Heart right ventricle (tissue), 16 donors: ENCODE results near the gene TCERG1L. TPM values are rescaled to one million over a fixed set of nuclear protein-coding genes. Genes with fewer than 3 reads are reported as not detected.

Experiments
- ATAC-seq, 8 donors: fragments of 200-7000 bp; cut with Tn5 transposase; one replicate each; pipeline ENCODE4 v1.9.1; 2020; ENCODE audit warnings: mild to moderate bottlenecking in 8 of 8, moderate library complexity in 8 of 8, moderate number of reproducible peaks in 1 of 8
- DNase-seq, 2 donors: peaks; one replicate each; pipeline ENCODE4 v3.0.0-alpha.2; 2020
- H3K27ac ChIP-seq, 10 donors: fragments of 200-600 bp; sonication (generic) in 2 of 10; one replicate each; pipeline versions ENCODE4 v1.5.0 to v1.8.0; 2020 to 2022; ENCODE audit warnings: mild to moderate bottlenecking in 3 of 10
- H3K27me3 ChIP-seq, 7 donors: fragments of 200-600 bp; one replicate each; pipeline ENCODE4 v1.8.0; 2021 to 2022; ENCODE audit warnings: mild to moderate bottlenecking in 2 of 7
- H3K36me3 ChIP-seq, 9 donors: fragments of 200-600 bp; sonication (generic) in 1 of 9; one replicate each; pipeline versions ENCODE4 v1.5.0 to v1.8.0; 2020 to 2022; ENCODE audit warnings: mild to moderate bottlenecking in 2 of 9
- H3K4me1 ChIP-seq, 9 donors: fragments of 200-600 bp; sonication (generic) in 1 of 9; one replicate each; pipeline versions ENCODE4 v1.5.0 to v1.8.0; 2020 to 2022; ENCODE audit warnings: mild to moderate bottlenecking in 4 of 9
- H3K4me3 ChIP-seq, 10 donors: fragments of 200-600 bp; sonication (generic) in 2 of 10; one replicate each; pipeline versions ENCODE4 v1.5.0 to v1.8.0; 2020 to 2022; ENCODE audit warnings: mild to moderate bottlenecking in 7 of 10, moderate library complexity in 2 of 10
- H3K9me3 ChIP-seq, 11 donors: fragments of 200-600 bp in 10 of 11; sonication (generic) in 2 of 11; one replicate each; pipeline versions ENCODE4 v1.5.0 to v1.8.0; 2013 to 2022; ENCODE audit warnings: mild to moderate bottlenecking in 2 of 11, control low read depth in 1 of 11, moderate library complexity in 1 of 11
- WGBS, 2 donors: extraction: QIAGEN DNeasy Blood & Tissue Kit; methylation state at CpG; one replicate each; pipeline ENCODE4 v1.1.7; 2013; ENCODE audit warnings: inconsistent platforms in 1 of 2; 5-methylcytosine and 5-hydroxymethylcytosine counted together
- intact Hi-C, 10 donors: fragments of 100-400 bp; cut with DNase I; formaldehyde crosslinking; loops; one replicate each; pipeline versions ENCODE4 v1.11.1 to v1.14.2; 2022
- polyA plus RNA-seq, 2 donors: library from polyadenylated mRNA; stranded (reverse); fragments of 200-250 nt; gene quantifications; one replicate each; pipeline ENCODE4 v1.2.3, GENCODE V29; 2013
- total RNA-seq, 10 donors: library from RNA; stranded (reverse); fragmentation: NEBNext Ultra II Directional in 3 of 10; extraction: Animal tissue kit (Norgen Biotek cat#: 25700) in 3 of 10; gene quantifications; one replicate each; pipeline versions ENCODE4 v1.2.1 to v1.2.4, GENCODE V29; 2021 to 2023
- TF ChIP-seq, protein P1 (sequence below), 9 donors: fragments of 200-600 bp; sonication (generic) in 2 of 9; IDR thresholded peaks; one replicate each; pipeline versions ENCODE4 v1.5.0 to v1.8.0; 2021 to 2022; ENCODE audit warnings: antibody characterized with exemption in 9 of 9, mild to moderate bottlenecking in 5 of 9, moderate library complexity in 1 of 9
- donor health status: Arrhythmogenic right ventricular cardiomyopathy.
- donor health status: ischemic (EF 13 %, LVEDD 7.1; RV severe dilation, severe dysfunction).
- donor health status: healthy with polysubstance abuse.
- donor health status: DM: no; HTN: yes; CAD: no.
- donor health status: DM: no; HTN: no; CAD: no.
- donor health status: ischemic (EF 25% LVEDD 6.9; RV normal size, moderate dysfunction).
- donor health status: ischemic (EF 25% LVEDD 5.7; RV mildly dilated, moderate dysfunction).
- donor health status: healthy.
- donor health status: DM: yes; HTN: yes; CAD: no.
- donor health status: Ischemic cardiomyopathy.
- donor health status: ischemic (EF 35%, LVEDD 5.7; RV mildly dilated, moderate dysfunction).
- donor health status: nonischemic (EF 11% LVEDD 7.7; RV severe dilation, severe dysfunction).
- donor health status: DM: yes; HTN: yes; CAD: no.
- donor health status: PGD.
- donor health status: ischemic (EF 29% LVEDD 5.4; RV normal size, mild dysfunction).
- donor health status: nonischemic (EF 23%, LVEDD 6.1; RV moderate dilation, normal function).

The TCERG1L gene
- total and polyA plus RNA-seq, 12 donors = 0.09 TPM; not detected in 10

DNA sequence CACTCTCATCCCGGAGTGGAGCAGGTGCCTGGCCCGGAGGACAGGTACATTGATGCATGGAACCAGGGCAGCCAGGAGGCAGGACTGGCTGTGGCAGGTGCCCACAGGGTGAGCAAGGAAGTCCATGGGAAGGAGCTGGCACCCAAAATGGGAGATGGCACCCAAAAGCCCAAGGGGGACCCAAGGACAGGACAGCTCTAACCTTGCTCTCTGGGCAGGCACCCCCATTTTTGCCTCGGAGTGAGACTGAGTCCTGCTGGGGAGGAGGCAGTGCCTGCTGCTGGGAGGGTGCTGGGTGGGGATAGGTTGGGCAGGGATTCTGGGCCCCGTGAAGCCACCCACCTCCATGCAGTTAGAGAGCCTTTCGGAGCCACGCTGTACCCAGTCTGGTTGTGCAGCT lies 234.5 kb downstream of the TCERG1L start:
- TF ChIP-seq, protein P1, sequence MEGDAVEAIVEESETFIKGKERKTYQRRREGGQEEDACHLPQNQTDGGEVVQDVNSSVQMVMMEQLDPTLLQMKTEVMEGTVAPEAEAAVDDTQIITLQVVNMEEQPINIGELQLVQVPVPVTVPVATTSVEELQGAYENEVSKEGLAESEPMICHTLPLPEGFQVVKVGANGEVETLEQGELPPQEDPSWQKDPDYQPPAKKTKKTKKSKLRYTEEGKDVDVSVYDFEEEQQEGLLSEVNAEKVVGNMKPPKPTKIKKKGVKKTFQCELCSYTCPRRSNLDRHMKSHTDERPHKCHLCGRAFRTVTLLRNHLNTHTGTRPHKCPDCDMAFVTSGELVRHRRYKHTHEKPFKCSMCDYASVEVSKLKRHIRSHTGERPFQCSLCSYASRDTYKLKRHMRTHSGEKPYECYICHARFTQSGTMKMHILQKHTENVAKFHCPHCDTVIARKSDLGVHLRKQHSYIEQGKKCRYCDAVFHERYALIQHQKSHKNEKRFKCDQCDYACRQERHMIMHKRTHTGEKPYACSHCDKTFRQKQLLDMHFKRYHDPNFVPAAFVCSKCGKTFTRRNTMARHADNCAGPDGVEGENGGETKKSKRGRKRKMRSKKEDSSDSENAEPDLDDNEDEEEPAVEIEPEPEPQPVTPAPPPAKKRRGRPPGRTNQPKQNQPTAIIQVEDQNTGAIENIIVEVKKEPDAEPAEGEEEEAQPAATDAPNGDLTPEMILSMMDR (IDR thresholded peaks at IDR 0.05) = no peak
- no peak for DNase-seq

DNA sequence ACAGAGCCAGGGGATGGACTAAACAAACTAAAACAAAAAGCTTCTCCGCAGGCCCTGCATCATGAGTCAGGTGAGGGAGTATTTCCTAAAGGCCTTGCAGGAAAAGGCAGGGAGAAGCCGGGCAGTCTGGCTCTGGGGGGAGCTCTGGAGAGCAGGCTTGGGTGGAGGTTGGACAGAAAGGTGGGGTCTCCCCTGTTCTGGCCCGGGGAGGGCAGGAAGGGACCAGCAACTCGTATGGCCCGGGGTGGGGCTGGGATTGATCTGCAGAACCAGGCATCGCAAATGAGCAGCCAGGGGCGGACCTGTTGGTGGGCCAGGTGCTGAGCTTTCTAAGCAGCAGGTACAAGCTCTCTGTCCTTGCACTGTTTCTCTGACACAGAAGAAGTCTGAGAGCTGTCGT lies 235.2 kb downstream of the TCERG1L start:
- TF ChIP-seq, protein P1 (IDR thresholded peaks at IDR 0.05) = no peak
- intact Hi-C loops = no loop called here
- no peak overlapping the region for H3K4me3 ChIP-seq
- WGBS, 2 donors = 83% methylated on average over 8 of the region's 8 CpGs
- H3K9me3 ChIP-seq = no peaks in the 10 kb centered on the region
- H3K27ac ChIP-seq = no peak overlapping the region
- no peaks in the 10 kb centered on the region for H3K4me1 ChIP-seq
- no peaks in the 10 kb centered on the region for H3K36me3 ChIP-seq
- ATAC-seq = no peak
- H3K27me3 ChIP-seq = peaks cover 0 to 13% (median 6%) of the 10 kb centered on the region in 7 donors
- no peak for DNase-seq

More for the DNA sequence above, 234.5 kb downstream of the TCERG1L start:
- H3K9me3 ChIP-seq = no peaks in the 10 kb centered on the region
- no peak overlapping the region for H3K27ac ChIP-seq
- intact Hi-C loops = no loop called here
- no peak for ATAC-seq
- no peaks in the 10 kb centered on the region for H3K4me1 ChIP-seq
- no peaks in the 10 kb centered on the region for H3K36me3 ChIP-seq
- H3K4me3 ChIP-seq = no peak overlapping the region
- peaks cover 0 to 13% (median 6%) of the 10 kb centered on the region in 7 donors for H3K27me3 ChIP-seq
- WGBS, 2 donors = 90 to 92% methylated on average over 6 of the region's 6 CpGs

DNA sequence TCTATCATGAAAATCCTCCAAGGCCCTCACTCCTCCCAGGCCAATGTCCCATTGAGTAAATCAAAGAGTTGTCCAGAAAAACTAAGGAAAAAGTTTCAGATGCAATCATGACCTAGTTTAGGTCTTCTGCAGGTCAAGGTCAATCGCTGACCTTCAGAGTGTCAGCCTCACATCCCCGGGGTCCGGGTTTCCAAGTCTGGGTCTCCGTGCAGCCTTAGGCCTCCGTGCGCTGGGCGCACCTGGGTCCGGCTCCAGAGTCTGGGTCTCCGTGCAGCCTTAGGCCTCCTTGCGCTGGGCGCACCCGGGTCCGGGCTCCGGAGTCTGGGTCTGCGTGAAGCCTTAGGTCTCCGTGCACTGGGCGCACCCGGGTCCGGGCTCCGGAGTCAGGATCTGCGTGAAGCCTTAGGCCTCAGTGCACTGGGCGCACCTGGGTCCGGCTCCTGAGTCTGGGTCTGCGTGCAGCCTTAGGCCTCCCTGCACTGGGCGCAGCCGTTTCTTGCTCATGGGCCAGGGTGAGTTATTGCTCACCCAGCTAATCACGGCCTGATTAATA lies 236.2 kb downstream of the TCERG1L start:
- TF ChIP-seq, protein P1 (IDR thresholded peaks at IDR 0.05) = no peak
- Histone ChIP-seq H3K36me3 (no peaks in the 10 kb centered on the region), H3K4me3 (no peak overlapping the region), H3K27ac (no peak overlapping the region), H3K9me3 (no peaks in the 10 kb centered on the region), H3K27me3 (peaks cover 0 to 11% (median 6%) of the 10 kb centered on the region in 7 donors), H3K4me1 (no peaks in the 10 kb centered on the region)
- DNase-seq (no peak), ATAC-seq (no peak)
- WGBS, 2 donors = 97 to 98% methylated on average over 27 of the region's 27 CpGs
- intact Hi-C loops = no loop called here

DNA sequence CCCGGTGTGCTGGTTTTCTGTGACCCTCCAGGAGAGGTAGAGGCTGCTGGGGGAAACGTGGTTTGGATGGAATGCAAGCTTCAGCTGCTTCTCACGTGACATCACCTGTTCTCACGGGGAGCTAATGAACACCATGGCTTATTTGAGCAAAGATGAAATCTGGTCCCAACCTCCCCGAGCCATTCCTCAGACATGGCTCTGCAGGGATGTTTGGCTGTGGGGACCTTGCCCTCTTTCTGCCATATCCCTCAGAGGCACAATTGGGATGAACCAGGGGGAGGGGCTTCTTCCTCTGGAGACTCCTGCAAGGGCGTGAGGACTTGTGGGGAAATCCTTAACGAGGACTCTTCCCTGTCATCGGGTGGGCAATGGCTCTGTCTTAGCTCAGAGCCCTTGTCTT lies 236.8 kb downstream of the TCERG1L start:
- intact Hi-C loops = no loop called here
- WGBS, 2 donors = 86 to 88% methylated on average over 8 of the region's 8 CpGs
- no peak for ATAC-seq

More for the DNA sequence above, 236.8 kb downstream of the TCERG1L start:
- no peaks in the 10 kb centered on the region for H3K4me1 ChIP-seq
- peaks cover 0 to 11% (median 6%) of the 10 kb centered on the region in 7 donors for H3K27me3 ChIP-seq
- H3K36me3 ChIP-seq = no peaks in the 10 kb centered on the region
- no peak for DNase-seq
- H3K27ac ChIP-seq = no peak overlapping the region
- TF ChIP-seq, protein P1 (IDR thresholded peaks at IDR 0.05) = no peak
- H3K9me3 ChIP-seq = no peaks in the 10 kb centered on the region
- H3K4me3 ChIP-seq = no peak overlapping the region
